Activated T-helper 17 cell treated with anti-CD3 and anti-CD28 coated beads, Interleukin-2, amount 50 U/mL, for 72 hours (primary cell): ENCODE data around the gene NEK3. TPM values are rescaled to one million over a fixed set of nuclear protein-coding genes. Genes with fewer than 3 reads are reported as not detected.
"Not testable (repeated sequence)": the region's sequence is repeated elsewhere in the genome, so short reads cannot be mapped to it uniquely, and the experiment has no call there.

Experiments
- ATAC-seq: fragments of 150-1000 bp; cut with Tn5 transposase; replicated peaks from 2 replicates; pipeline ENCODE4 v1.10.0; 2021; ENCODE audit warnings: mild to moderate bottlenecking, moderate library complexity
- H3K27ac Mint-ChIP-seq: one replicate; pipeline ENCODE4 v1.8.0; 2022; ENCODE audit warnings: mixed read lengths
- H3K27me3 Mint-ChIP-seq: one replicate; pipeline ENCODE4 v1.8.0; 2022; ENCODE audit warnings: mixed read lengths
- H3K36me3 Mint-ChIP-seq: one replicate; pipeline ENCODE4 v1.8.0; 2022; ENCODE audit warnings: low read depth, mild to moderate bottlenecking, mixed read lengths
- H3K4me1 Mint-ChIP-seq: one replicate; pipeline ENCODE4 v1.8.0; 2022; ENCODE audit warnings: mixed read lengths
- H3K4me3 Mint-ChIP-seq: one replicate; pipeline ENCODE4 v1.8.0; 2022; ENCODE audit warnings: mild to moderate bottlenecking, mixed read lengths
- H3K9me3 Mint-ChIP-seq: one replicate; pipeline ENCODE4 v1.8.0; 2022; ENCODE audit warnings: mixed read lengths
- total RNA-seq, 2 donors: library from RNA; stranded (reverse); gene quantifications; one replicate each; pipeline ENCODE4 v1.2.3, GENCODE V29; 2022

The NEK3 gene
- total RNA-seq, 2 donors from 2014 or later = 1.5 to 3.9 TPM

- H3K4me1 Mint-ChIP-seq, H3K4me3 Mint-ChIP-seq, H3K27me3 Mint-ChIP-seq, H3K27ac Mint-ChIP-seq, H3K9me3 Mint-ChIP-seq: not testable (repeated sequence)
- peak; percentile 9 for ATAC-seq
- peaks cover 74% of the 10 kb centered on the region for H3K36me3 Mint-ChIP-seq
Observed at GRCh38 chr13:52181316-52181954, 22.0 kb upstream of the NEK3 start.

DNA sequence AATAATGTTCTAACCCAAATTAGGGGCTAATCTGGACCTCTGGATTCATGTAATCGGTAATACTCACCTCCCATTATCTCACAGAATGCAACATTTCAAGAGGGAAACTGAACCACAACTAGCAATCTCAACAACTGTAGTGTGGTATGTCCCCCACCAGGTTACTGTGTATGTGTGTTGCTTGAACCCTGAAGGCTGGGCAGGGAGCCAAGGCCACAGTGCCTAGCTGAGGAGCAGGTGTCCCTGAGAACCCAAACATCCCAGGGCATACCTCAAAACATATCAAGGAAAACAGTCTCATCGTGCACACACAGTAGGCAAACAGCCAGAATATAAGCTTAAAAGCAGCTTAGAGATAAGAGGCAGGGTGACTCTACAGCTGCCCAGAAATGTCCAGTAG is 20.5 kb upstream of the NEK3 start:
- Mint-ChIP-seq H3K9me3 (no peaks in the 10 kb centered on the region), H3K4me1 (no peaks in the 10 kb centered on the region), H3K27ac (no peak overlapping the region), H3K27me3 (no peaks in the 10 kb centered on the region), H3K4me3 (no peak overlapping the region), H3K36me3 (peaks cover 73% of the 10 kb centered on the region)
- ATAC-seq = no peak

- H3K27me3 Mint-ChIP-seq = no peaks in the 10 kb centered on the region
- H3K4me3 Mint-ChIP-seq = no peak overlapping the region
- no peak overlapping the region for H3K27ac Mint-ChIP-seq
- no peaks in the 10 kb centered on the region for H3K9me3 Mint-ChIP-seq
- H3K4me1 Mint-ChIP-seq = no peaks in the 10 kb centered on the region
- no peak for ATAC-seq
- peaks cover 72% of the 10 kb centered on the region for H3K36me3 Mint-ChIP-seq
Observed at GRCh38 chr13:52177276-52177675, 17.9 kb upstream of the NEK3 start.

GRCh38 chr13:52173970-52174369 is 14.6 kb upstream of the NEK3 start:
- not testable (repeated sequence) for H3K4me3 Mint-ChIP-seq, H3K4me1 Mint-ChIP-seq, H3K27me3 Mint-ChIP-seq, H3K9me3 Mint-ChIP-seq
- H3K27ac Mint-ChIP-seq = peak overlapping the region; percentile 16
- H3K36me3 Mint-ChIP-seq = peaks cover 76% of the 10 kb centered on the region
- peak; percentile 26 for ATAC-seq

DNA sequence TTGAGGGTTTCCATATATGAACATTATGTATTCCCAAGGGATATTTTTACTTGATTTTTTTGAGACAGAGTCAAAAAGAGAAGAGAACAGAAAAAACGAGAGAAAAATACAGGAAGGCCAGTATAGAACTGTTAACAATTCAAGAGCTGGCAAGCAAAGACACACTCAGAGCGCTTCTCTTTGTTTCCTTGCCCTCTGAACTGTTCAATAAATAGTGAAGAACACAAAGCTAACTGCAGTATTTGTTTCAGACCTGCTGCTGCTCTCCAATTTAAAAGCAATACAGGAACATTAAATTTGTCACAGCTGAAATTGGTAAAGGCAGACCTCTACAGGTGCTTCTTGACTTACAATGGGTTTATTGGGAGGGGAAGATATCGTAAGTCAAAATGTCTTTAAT is 14.0 kb upstream of the NEK3 start:
- no peak for ATAC-seq
- Mint-ChIP-seq H3K4me1 (no peaks in the 10 kb centered on the region), H3K27ac (no peak overlapping the region), H3K36me3 (peaks cover 80% of the 10 kb centered on the region), H3K9me3 (no peaks in the 10 kb centered on the region), H3K27me3 (no peaks in the 10 kb centered on the region), H3K4me3 (no peak overlapping the region)

GRCh38 chr13:52171686-52172085 is 12.3 kb upstream of the NEK3 start:
- H3K4me1 Mint-ChIP-seq, H3K27me3 Mint-ChIP-seq, ATAC-seq, H3K4me3 Mint-ChIP-seq, H3K9me3 Mint-ChIP-seq: not testable (repeated sequence)
- H3K27ac Mint-ChIP-seq = peak overlapping the region; percentile 7
- peaks cover 85% of the 10 kb centered on the region for H3K36me3 Mint-ChIP-seq

DNA sequence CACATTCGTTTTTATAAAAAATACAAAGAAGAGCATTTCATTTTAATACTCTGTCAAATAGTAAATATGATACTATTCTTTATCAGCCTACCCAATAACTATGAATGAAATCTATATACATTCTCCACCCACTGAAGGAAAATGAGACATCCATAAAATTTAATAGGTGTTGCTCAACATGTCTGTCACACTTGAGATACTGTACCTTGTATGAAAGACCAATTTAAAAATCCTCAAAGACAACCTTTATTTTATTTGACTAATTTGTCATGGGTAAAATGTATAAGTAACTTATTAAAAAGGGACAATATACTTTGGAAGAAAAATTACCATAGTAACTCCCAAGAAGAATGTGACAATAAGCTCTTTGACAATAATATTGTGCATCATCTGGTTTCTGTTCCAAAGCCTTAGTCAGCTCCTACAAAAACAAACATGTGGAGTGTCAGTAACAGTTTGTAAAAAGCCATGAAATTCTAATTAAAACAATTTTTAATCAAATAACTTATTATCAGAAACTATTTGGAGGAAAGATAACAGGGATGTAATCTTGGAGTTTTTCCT is 11.5 kb upstream of the NEK3 start:
- H3K4me1 Mint-ChIP-seq, H3K4me3 Mint-ChIP-seq, H3K27ac Mint-ChIP-seq, ATAC-seq, H3K27me3 Mint-ChIP-seq, H3K9me3 Mint-ChIP-seq: not testable (repeated sequence)
- peaks cover 93% of the 10 kb centered on the region for H3K36me3 Mint-ChIP-seq

DNA sequence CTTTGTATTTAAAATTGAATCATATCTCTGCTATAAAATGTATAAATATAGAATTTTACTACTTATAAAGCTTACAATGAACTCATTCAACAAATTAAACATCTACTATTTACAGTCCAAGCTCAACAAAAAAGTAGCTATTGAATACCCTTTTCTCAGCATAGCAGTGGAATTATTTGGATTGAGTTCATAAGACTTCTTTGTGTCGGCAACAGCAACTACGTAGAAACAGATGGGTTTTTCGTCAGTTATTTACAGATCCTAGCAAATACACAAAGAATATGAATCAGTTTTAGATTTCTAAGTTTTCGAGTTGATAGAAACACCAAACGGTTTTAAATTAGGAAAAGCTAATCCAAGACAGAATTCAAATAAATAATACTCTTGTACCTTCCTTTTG is 10.4 kb upstream of the NEK3 start:
- no peaks in the 10 kb centered on the region for H3K9me3 Mint-ChIP-seq
- H3K4me1 Mint-ChIP-seq = no peaks in the 10 kb centered on the region
- peaks cover 89% of the 10 kb centered on the region for H3K36me3 Mint-ChIP-seq
- no peaks in the 10 kb centered on the region for H3K27me3 Mint-ChIP-seq
- no peak overlapping the region for H3K27ac Mint-ChIP-seq
- no peak for ATAC-seq
- no peak overlapping the region for H3K4me3 Mint-ChIP-seq

- Mint-ChIP-seq H3K27me3 (no peaks in the 10 kb centered on the region), H3K4me1 (no peaks in the 10 kb centered on the region), H3K4me3 (no peak overlapping the region), H3K27ac (no peak overlapping the region), H3K36me3 (peaks cover 47% of the 10 kb centered on the region), H3K9me3 (no peaks in the 10 kb centered on the region)
- no peak for ATAC-seq
Observed at GRCh38 chr13:52165411-52165810, 6.0 kb upstream of the NEK3 start.

GRCh38 chr13:52164989-52165388 is 5.6 kb upstream of the NEK3 start:
- Mint-ChIP-seq H3K27me3 (no peaks in the 10 kb centered on the region), H3K4me1 (peaks cover 1% of the 10 kb centered on the region), H3K36me3 (peaks cover 42% of the 10 kb centered on the region), H3K4me3 (no peak overlapping the region), H3K9me3 (no peaks in the 10 kb centered on the region), H3K27ac (no peak overlapping the region)
- ATAC-seq = no peak

DNA sequence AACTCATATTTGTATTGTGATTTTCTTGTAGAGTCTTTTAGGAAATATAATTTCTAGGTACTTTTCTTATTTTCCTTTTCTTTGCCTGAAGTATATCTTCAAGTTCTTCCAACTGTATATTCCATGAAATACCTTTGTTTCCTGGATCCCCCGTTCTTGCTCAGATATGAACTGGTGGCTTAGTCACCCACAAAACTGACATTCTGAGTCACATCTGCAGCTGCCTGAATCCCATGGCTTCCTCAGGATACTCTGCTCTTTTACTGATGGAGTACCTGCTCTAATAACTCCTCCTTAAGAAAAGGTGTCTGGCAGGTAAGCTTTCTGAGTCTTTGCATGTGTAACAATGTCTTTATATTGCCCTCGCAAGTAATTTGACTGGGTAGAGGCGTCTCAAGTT is 4.5 kb upstream of the NEK3 start:
- peaks cover 36% of the 10 kb centered on the region for H3K36me3 Mint-ChIP-seq
- H3K4me1 Mint-ChIP-seq, H3K27me3 Mint-ChIP-seq, ATAC-seq, H3K4me3 Mint-ChIP-seq, H3K27ac Mint-ChIP-seq, H3K9me3 Mint-ChIP-seq: not testable (repeated sequence)

GRCh38 chr13:52162279-52163101 is 3.1 kb upstream of the NEK3 start:
- Mint-ChIP-seq H3K27ac (no peak overlapping the region), H3K36me3 (peaks cover 22% of the 10 kb centered on the region), H3K4me1 (peaks cover 7% of the 10 kb centered on the region), H3K9me3 (no peaks in the 10 kb centered on the region), H3K4me3 (no peak overlapping the region), H3K27me3 (no peaks in the 10 kb centered on the region)
- ATAC-seq = no peak

DNA sequence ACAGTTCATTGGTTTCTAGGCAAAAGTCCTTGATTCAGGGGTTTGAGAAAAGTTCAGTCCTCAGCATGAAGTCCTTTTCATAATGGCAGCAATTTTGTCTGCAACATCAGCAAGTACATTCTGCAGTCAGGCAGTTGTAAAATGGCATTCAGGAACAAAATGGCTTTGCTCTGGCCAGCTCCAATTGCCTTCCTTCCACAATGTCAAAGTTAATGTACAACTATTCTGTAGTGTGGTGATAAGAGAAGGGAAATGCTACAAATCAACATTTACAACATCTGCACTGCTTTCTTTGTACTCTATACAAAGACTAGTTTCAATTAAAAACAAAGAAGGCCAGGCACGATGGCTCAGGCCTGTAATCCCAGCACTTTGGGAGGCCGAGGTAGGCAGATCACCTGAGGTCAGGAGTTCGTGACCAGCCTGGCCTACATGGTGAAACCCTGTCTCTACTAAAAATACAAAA is 1.8 kb upstream of the NEK3 start:
- ATAC-seq = no peak
- Mint-ChIP-seq H3K4me3 (no peak overlapping the region), H3K36me3 (peaks cover 10% of the 10 kb centered on the region), H3K4me1 (peaks cover 14% of the 10 kb centered on the region), H3K27ac (no peak overlapping the region), H3K9me3 (no peaks in the 10 kb centered on the region), H3K27me3 (no peaks in the 10 kb centered on the region)

- Mint-ChIP-seq H3K27ac (no peak overlapping the region), H3K36me3 (peaks cover 3% of the 10 kb centered on the region), H3K27me3 (no peaks in the 10 kb centered on the region), H3K9me3 (no peaks in the 10 kb centered on the region), H3K4me1 (peaks cover 14% of the 10 kb centered on the region), H3K4me3 (no peak overlapping the region)
- ATAC-seq = no peak
Observed at GRCh38 chr13:52160506-52160905, 1.1 kb upstream of the NEK3 start.

DNA sequence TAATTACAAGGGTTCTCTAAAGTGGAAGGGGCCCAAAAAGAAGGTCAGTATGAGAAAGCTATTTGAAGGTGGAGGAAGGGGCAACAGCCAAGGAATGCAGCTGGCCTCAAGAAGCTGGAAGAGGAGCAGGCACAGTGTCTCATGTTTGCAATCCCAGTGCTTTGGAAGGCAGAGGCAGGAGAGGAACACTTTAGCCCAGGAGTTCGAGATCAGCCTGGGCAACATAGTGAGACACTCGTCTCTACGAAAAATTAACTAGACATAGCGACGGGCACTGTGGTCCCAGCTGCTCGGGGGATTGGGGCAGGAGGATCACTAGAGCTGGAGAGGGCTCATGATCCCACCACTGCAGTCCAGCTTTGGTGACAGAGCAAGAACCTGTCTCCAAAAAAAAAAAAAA is 656 bp upstream of the NEK3 start:
- no peak overlapping the region for H3K27ac Mint-ChIP-seq
- H3K9me3 Mint-ChIP-seq = no peaks in the 10 kb centered on the region
- no peaks in the 10 kb centered on the region for H3K36me3 Mint-ChIP-seq
- no peak for ATAC-seq
- peaks cover 14% of the 10 kb centered on the region for H3K4me1 Mint-ChIP-seq
- peak overlapping the region; percentile 84 for H3K4me3 Mint-ChIP-seq
- no peaks in the 10 kb centered on the region for H3K27me3 Mint-ChIP-seq
